Endothelial cell of umbilical vein (primary cell): Measurements from ENCODE around the gene SPDYE6. TPM values are rescaled to one million over a fixed set of nuclear protein-coding genes. Genes with fewer than 3 reads are reported as not detected.

ENCODE experiments used
- BruUV-seq: library from RNA; stranded (reverse); fragments of 400-500 nt; replicated peaks from 2 replicates; lab custom pipeline; 2021; lab: Mats Ljungman, UMichigan
- CTCF ChIA-PET: fragments of 300-600, 350-600 bp; sonication (Branson Sonifier 250); formaldehyde crosslinking; loops from one replicate; lab custom pipeline; 2021; ENCODE audit warnings: antibody characterized with exemption, inconsistent platforms; lab: Charles Lee
- POLR2A ChIA-PET: fragments of 300-600, 350-600 bp; sonication (Branson Sonifier 250); formaldehyde crosslinking; loops from one replicate; lab custom pipeline; 2021; ENCODE audit warnings: antibody characterized with exemption, inconsistent platforms; lab: Charles Lee
- DNase-seq: peaks from one replicate; pipeline ENCODE4 v3.0.0-alpha.2; 2011; ENCODE audit warnings: low read depth, low spot score
- FAIRE-seq: peaks from 2 replicates; lab custom pipeline; 2011; peaks lifted over from hg19 to GRCh38; lab: Jason Lieb, UNC
- H2AFZ ChIP-seq: 2 replicates; pipeline ENCODE4 v1.6.0; 2012; ENCODE audit warnings: low read depth, low read length, control low read depth, inconsistent platforms
- H3K27ac ChIP-seq: 2 replicates; pipeline ENCODE4 v1.5.1; 2011; ENCODE audit warnings: low read depth, mild to moderate bottlenecking, control low read depth, low read length, moderate library complexity; ENCODE audit not compliant: insufficient read depth
- H3K27me3 ChIP-seq, 2 experiments: 2 replicates each; pipeline versions ENCODE4 v1.6.0 to v1.6.1; 2011; ENCODE audit warnings: low read length in 2 of 2, mixed read lengths in 1 of 2; ENCODE audit not compliant: control insufficient read depth in 2 of 2, insufficient read depth in 2 of 2
- H3K36me3 ChIP-seq, 2 experiments: 2 replicates in 1 of 2; 3 replicates in 1 of 2; pipeline ENCODE4 v1.5.1; 2011; ENCODE audit warnings: low read length in 2 of 2, mild to moderate bottlenecking in 1 of 2, moderate library complexity in 1 of 2; ENCODE audit not compliant: control insufficient read depth in 2 of 2, insufficient read depth in 2 of 2; ENCODE audit errors: extremely low read depth in 1 of 2
- H3K4me1 ChIP-seq: 3 replicates; pipeline ENCODE4 v1.5.1; 2011; ENCODE audit warnings: mild to moderate bottlenecking, low read length; ENCODE audit not compliant: control insufficient read depth, insufficient read depth; ENCODE audit errors: extremely low read depth
- H3K4me2 ChIP-seq: 2 replicates; pipeline ENCODE4 v1.6.1; 2011; ENCODE audit warnings: low read length, control low read depth, mixed read lengths; ENCODE audit not compliant: insufficient read depth
- H3K4me3 ChIP-seq, 3 experiments: fragments of 200-600 bp in 1 of 3; sonication (generic), shearing (Covaris generic) in 1 of 3; replicated peaks in 1 of 3; 2 replicates each; pipeline ENCODE4 v1.5.1; 2011 to 2016; ENCODE audit warnings: control low read depth in 3 of 3, low read length in 3 of 3, mild to moderate bottlenecking in 2 of 3, inconsistent platforms in 1 of 3, low read depth in 1 of 3, moderate library complexity in 1 of 3; ENCODE audit not compliant: insufficient read depth in 1 of 3
- H3K79me2 ChIP-seq: 2 replicates; pipeline ENCODE4 v1.6.0; 2012; ENCODE audit warnings: low read length, inconsistent platforms; ENCODE audit not compliant: control insufficient read depth, insufficient read depth
- H3K9ac ChIP-seq: replicated peaks from 2 replicates; pipeline ENCODE3; 2011; ENCODE audit warnings: low read length, control low read depth; ENCODE audit not compliant: insufficient read depth; ENCODE audit errors: extremely low read depth
- H3K9me1 ChIP-seq: replicated peaks from 3 replicates; pipeline ENCODE4 v1.6.0; 2011; ENCODE audit warnings: mild to moderate bottlenecking, low read length; ENCODE audit not compliant: control insufficient read depth, insufficient read depth; ENCODE audit errors: extremely low read depth
- H3K9me3 ChIP-seq: replicated peaks from 2 replicates; pipeline ENCODE4 v1.5.1; 2012; ENCODE audit warnings: low read length, inconsistent platforms; ENCODE audit not compliant: control insufficient read depth, insufficient read depth
- H4K20me1 ChIP-seq: replicated peaks from 2 replicates; pipeline ENCODE3; 2011; ENCODE audit warnings: mild to moderate bottlenecking, low read length; ENCODE audit not compliant: control insufficient read depth, insufficient read depth; ENCODE audit errors: extremely low read depth
- CTCF ChIP-seq, 2 donors: IDR thresholded peaks; 1 replicate in 1 of 2; 2 replicates in 1 of 2; pipeline ENCODE4 v1.5.1; 2011; ENCODE audit warnings: low read length in 2 of 2, mild to moderate bottlenecking in 2 of 2, moderate library complexity in 2 of 2, control low read depth in 1 of 2, inconsistent platforms in 1 of 2, low read depth in 1 of 2; ENCODE audit not compliant: insufficient read depth in 1 of 2; ENCODE audit errors: extremely low read depth in 1 of 2
- EZH2 ChIP-seq: IDR thresholded peaks from 2 replicates; pipeline ENCODE4 v1.6.1; 2012; ENCODE audit warnings: borderline replicate concordance, low read depth, mild to moderate bottlenecking, moderate library complexity, low read length, inconsistent platforms; ENCODE audit not compliant: severe bottlenecking
- FOS ChIP-seq: IDR thresholded peaks from 2 replicates; pipeline ENCODE4 v1.6.1; 2011; ENCODE audit warnings: mild to moderate bottlenecking, low read length, moderate library complexity, borderline replicate concordance; ENCODE audit not compliant: insufficient read depth
- GATA2 ChIP-seq: IDR thresholded peaks from 2 replicates; pipeline ENCODE4 v1.7.0; 2011; ENCODE audit warnings: low read depth, mild to moderate bottlenecking, moderate library complexity, mixed read lengths, low read length; ENCODE audit not compliant: insufficient read length, insufficient read depth
- JUN ChIP-seq: IDR thresholded peaks from 2 replicates; pipeline ENCODE4 v1.6.1; 2011; ENCODE audit warnings: borderline replicate concordance, low read depth; ENCODE audit not compliant: insufficient read length, insufficient read depth
- MAX ChIP-seq: IDR thresholded peaks from 2 replicates; pipeline ENCODE4 v1.6.1; 2011; ENCODE audit not compliant: insufficient read depth, insufficient read length
- MYC ChIP-seq: IDR thresholded peaks from one replicate; pipeline ENCODE4 v1.6.1; 2011; ENCODE audit warnings: mild to moderate bottlenecking, low read depth, low read length
- POLR2A ChIP-seq: IDR thresholded peaks from 2 replicates; pipeline ENCODE4 v1.6.1; 2012; ENCODE audit warnings: low read depth, mild to moderate bottlenecking, control low read depth, low read length
- POLR2AphosphoS5 ChIP-seq: IDR thresholded peaks from 2 replicates; pipeline ENCODE4 v1.6.1; 2012; ENCODE audit warnings: low read depth, mild to moderate bottlenecking, control low read depth, low read length, moderate library complexity; ENCODE audit not compliant: insufficient read depth
- dilution Hi-C: fragments of 300-500 bp; cut with MboI; formaldehyde crosslinking; loops from one replicate; pipeline ENCODE4 v1.15.0; 2019; ENCODE audit warnings: low sequenced_read_pairs; ENCODE audit not compliant: extremely low pct_ligation_motif_present
- intact Hi-C: fragments of 100-400 bp; cut with micrococcal nuclease; formaldehyde crosslinking; loops from one replicate; pipeline ENCODE4 v1.10.0; 2022
- polyA plus RNA-seq, 4 experiments: library from polyadenylated mRNA; depleted of rRNA in 3 of 4; stranded (reverse) in 3 of 4; unstranded in 1 of 4; fragments of >200 nt; gene quantifications; 2 replicates each; pipeline versions ENCODE4 v1.2.1 to v1.2.3, GENCODE V29; 2011 to 2012; ENCODE audit warnings: missing spikeins in 1 of 4
- total RNA-seq: library from RNA; stranded (reverse); gene quantifications from 2 replicates; pipeline ENCODE4 v1.2.3, GENCODE V29; 2021

Gene SPDYE6
- total and polyA plus RNA-seq, 2 donors (not counting 3 experiments of a cell fraction or from before 2014, with no cell fraction given), result not detected

DNA sequence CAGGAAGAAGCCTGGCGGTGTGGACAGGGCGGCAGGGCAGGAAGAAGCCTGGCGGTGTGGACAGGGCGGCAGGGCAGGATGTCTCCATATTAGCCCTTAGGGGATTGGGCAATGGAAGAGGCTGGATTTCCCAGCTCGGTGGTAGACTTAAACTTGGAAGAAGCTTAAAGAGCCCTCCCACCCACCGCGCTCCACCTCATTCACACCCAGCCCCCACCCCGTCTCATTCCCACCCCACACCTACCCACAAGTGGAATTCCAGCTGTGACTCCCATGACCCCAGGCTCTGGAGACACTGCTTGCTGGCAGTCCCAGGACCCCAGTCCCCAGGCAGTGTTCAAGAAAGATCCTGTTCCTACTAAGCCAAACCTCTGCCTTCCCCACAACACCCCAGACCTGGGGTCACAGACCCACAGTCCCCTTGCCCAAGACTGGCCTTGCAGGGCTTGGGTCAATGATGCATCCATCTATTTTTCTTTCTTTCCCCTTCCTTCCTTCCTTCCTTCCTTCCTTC is 34.0 kb downstream of the SPDYE6 start:
- dilution Hi-C loops, result no loop called here
- H4K20me1 ChIP-seq, result no peaks in the 10 kb centered on the region
- no peaks in the 10 kb centered on the region for H3K27me3 ChIP-seq
- H3K9ac ChIP-seq, result no peak overlapping the region
- no peak overlapping the region for H3K27ac ChIP-seq
- no peaks in the 10 kb centered on the region for H3K9me1 ChIP-seq
- DNase-seq (no peak), FAIRE-seq (no peak)
- TF ChIP-seq MYC, result no peak
- no peak for TF ChIP-seq JUN
- TF ChIP-seq POLR2AphosphoS5, result no peak
- no peak for TF ChIP-seq FOS
- no peak for TF ChIP-seq EZH2
- no peak for TF ChIP-seq GATA2
- no peak for TF ChIP-seq CTCF (IDR thresholded peaks at IDR 0.05; ENCODE audit: extremely low read depth in 1 of 2, insufficient read depth in 1 of 2, low read depth in 1 of 2, low read length in 2 of 2)
- no peak for TF ChIP-seq POLR2A
- no peak for TF ChIP-seq MAX
- no peak overlapping the region for H2AFZ ChIP-seq
- ChIA-PET POLR2A (no interaction called here), CTCF (interaction anchor here (1.4 to 1.7 kb wide), 2 partner anchors 18 to 21 kb away, joined by 4 to 6 read pairs; no protein-coding TSS in a partner anchor)
- no peaks in the 10 kb centered on the region for H3K36me3 ChIP-seq
- H3K4me3 ChIP-seq, result no peak overlapping the region
- no peaks in the 10 kb centered on the region for H3K79me2 ChIP-seq
- intact Hi-C loops, result no loop called here
- H3K4me1 ChIP-seq, result peaks cover 10% of the 10 kb centered on the region
- no TSS peak for BruUV-seq
- H3K4me2 ChIP-seq, result no peak overlapping the region
- H3K9me3 ChIP-seq, result no peaks in the 10 kb centered on the region
